HL-60 (cell line): Measurements from ENCODE around the gene ZNF746.

Source experiments
- TF ChIP-seq, protein P1 (sequence below): IDR thresholded peaks from one replicate; pipeline ENCODE4 v1.5.1; 2011; ENCODE audit warnings: low read length, control low read depth, inconsistent platforms; ENCODE audit not compliant: insufficient read depth
- TF ChIP-seq, protein P2 (sequence below): IDR thresholded peaks from 2 replicates; pipeline ENCODE4 v1.6.1; 2012; ENCODE audit warnings: low read depth; ENCODE audit not compliant: insufficient replicate concordance

DNA sequence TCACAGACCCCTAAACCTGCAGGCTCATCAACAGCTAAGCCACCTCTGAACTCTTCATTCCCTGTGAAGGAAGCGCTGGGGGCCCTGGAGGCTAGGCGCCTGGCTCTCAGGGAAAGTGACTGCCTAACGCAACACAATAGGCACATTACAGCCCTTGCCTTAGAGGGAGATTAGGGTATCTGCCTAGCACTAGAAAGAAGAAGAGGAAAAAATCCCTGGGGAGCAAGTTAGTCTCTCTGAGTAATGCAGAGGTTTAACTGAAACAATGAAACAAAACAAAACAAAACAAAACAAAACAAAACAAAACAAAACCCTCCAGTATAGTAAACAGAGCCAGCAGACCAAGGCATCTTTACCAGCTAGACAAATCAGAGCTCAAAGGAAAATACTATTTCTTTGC, 39.4 kb downstream of the ZNF746 start:
- TF ChIP-seq, protein P1, sequence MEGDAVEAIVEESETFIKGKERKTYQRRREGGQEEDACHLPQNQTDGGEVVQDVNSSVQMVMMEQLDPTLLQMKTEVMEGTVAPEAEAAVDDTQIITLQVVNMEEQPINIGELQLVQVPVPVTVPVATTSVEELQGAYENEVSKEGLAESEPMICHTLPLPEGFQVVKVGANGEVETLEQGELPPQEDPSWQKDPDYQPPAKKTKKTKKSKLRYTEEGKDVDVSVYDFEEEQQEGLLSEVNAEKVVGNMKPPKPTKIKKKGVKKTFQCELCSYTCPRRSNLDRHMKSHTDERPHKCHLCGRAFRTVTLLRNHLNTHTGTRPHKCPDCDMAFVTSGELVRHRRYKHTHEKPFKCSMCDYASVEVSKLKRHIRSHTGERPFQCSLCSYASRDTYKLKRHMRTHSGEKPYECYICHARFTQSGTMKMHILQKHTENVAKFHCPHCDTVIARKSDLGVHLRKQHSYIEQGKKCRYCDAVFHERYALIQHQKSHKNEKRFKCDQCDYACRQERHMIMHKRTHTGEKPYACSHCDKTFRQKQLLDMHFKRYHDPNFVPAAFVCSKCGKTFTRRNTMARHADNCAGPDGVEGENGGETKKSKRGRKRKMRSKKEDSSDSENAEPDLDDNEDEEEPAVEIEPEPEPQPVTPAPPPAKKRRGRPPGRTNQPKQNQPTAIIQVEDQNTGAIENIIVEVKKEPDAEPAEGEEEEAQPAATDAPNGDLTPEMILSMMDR: no peak
- TF ChIP-seq, protein P2, sequence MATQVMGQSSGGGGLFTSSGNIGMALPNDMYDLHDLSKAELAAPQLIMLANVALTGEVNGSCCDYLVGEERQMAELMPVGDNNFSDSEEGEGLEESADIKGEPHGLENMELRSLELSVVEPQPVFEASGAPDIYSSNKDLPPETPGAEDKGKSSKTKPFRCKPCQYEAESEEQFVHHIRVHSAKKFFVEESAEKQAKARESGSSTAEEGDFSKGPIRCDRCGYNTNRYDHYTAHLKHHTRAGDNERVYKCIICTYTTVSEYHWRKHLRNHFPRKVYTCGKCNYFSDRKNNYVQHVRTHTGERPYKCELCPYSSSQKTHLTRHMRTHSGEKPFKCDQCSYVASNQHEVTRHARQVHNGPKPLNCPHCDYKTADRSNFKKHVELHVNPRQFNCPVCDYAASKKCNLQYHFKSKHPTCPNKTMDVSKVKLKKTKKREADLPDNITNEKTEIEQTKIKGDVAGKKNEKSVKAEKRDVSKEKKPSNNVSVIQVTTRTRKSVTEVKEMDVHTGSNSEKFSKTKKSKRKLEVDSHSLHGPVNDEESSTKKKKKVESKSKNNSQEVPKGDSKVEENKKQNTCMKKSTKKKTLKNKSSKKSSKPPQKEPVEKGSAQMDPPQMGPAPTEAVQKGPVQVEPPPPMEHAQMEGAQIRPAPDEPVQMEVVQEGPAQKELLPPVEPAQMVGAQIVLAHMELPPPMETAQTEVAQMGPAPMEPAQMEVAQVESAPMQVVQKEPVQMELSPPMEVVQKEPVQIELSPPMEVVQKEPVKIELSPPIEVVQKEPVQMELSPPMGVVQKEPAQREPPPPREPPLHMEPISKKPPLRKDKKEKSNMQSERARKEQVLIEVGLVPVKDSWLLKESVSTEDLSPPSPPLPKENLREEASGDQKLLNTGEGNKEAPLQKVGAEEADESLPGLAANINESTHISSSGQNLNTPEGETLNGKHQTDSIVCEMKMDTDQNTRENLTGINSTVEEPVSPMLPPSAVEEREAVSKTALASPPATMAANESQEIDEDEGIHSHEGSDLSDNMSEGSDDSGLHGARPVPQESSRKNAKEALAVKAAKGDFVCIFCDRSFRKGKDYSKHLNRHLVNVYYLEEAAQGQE: no peak
